ES-I3 (cell line): ENCODE measurements around the gene RABGAP1L.
"Not testable (repeated sequence)": the region's sequence is repeated elsewhere in the genome, so short reads cannot be mapped to it uniquely, and the experiment has no call there.

Experiments used
- H3K36me3 ChIP-seq: 2 replicates; pipeline ENCODE4 v1.6.1; 2013; ENCODE audit warnings: mild to moderate bottlenecking, low read length, control low read depth, moderate library complexity; ENCODE audit not compliant: insufficient read depth
- H3K4me1 ChIP-seq: 2 replicates; pipeline ENCODE4 v1.6.1; 2013; ENCODE audit warnings: mild to moderate bottlenecking, control low read depth, low read length; ENCODE audit not compliant: insufficient read depth
- H3K9ac ChIP-seq: 2 replicates; pipeline ENCODE4 v1.6.1; 2013; ENCODE audit warnings: low read depth, mild to moderate bottlenecking, low read length, moderate library complexity
- H3K9me3 ChIP-seq: 2 replicates; pipeline ENCODE4 v1.6.1; 2013; ENCODE audit warnings: mild to moderate bottlenecking, low read length, moderate library complexity; ENCODE audit not compliant: control insufficient read depth, insufficient read depth

The RABGAP1L gene

DNA sequence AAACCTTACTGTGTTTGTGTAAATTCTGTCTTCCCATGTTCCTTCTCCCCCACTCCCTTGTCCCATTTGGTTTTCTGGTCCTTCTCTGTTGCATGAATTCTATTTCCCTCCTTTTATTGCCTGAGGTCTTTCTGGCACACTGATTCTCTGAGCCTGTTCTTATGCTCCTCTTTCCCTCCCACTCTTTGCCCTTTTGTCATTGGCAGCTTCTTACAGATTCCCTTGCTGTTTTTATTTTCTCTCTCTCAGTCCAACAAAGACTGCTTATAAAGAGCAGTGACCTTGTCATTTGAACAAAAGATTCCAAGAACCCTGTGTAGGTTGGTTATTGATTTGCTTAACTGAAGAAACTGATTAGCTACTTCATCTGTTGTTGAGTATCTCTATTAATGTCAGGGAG is 338.2 kb downstream of the RABGAP1L start:
- H3K4me1 ChIP-seq: no peaks in the 10 kb centered on the region
- H3K36me3 ChIP-seq: no peaks in the 10 kb centered on the region
- H3K9me3 ChIP-seq: no peaks in the 10 kb centered on the region
- H3K9ac ChIP-seq: no peak overlapping the region

DNA sequence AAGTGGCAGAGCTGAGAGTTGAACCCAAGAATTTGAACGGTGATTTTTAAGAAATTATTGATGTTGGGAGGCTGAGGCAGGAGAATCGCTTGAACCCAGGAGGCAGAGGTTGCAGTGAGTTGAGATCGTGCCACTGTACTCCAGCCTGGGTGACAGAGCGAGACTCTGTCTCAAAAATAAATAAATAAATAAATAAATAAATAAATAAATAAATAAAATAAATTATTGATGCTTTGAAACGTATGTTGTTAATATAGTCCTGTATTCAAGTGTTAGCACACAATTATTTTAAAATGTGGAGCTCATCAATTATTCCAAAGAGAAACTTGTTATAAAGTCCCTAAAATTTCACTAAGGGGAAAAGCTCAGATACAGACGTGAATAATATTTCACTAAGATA is 357.4 kb downstream of the RABGAP1L start:
- not testable (repeated sequence) for H3K4me1 ChIP-seq, H3K9ac ChIP-seq, H3K36me3 ChIP-seq, H3K9me3 ChIP-seq

DNA sequence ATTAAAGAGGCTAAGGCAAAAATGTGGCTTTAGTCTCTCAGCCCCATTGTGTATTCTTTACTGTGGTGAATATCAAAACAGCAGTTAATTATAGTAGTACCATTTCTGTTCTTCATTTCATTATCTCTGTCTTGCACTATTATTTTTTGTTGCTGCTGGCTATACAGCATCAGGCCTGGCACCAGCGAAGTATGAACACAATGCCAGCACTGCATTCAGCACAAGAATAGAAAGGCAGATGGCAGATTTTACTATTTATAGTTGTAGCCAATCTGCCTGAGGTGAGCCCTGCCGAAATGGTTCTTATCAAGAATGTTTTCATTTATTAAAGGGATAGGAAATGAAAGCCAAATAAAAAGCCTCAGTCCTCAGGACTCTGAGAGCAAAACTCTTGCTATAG is 360.5 kb downstream of the RABGAP1L start:
- no peak overlapping the region for H3K9ac ChIP-seq
- no peaks in the 10 kb centered on the region for H3K4me1 ChIP-seq
- H3K36me3 ChIP-seq: no peaks in the 10 kb centered on the region
- H3K9me3 ChIP-seq: no peaks in the 10 kb centered on the region

DNA sequence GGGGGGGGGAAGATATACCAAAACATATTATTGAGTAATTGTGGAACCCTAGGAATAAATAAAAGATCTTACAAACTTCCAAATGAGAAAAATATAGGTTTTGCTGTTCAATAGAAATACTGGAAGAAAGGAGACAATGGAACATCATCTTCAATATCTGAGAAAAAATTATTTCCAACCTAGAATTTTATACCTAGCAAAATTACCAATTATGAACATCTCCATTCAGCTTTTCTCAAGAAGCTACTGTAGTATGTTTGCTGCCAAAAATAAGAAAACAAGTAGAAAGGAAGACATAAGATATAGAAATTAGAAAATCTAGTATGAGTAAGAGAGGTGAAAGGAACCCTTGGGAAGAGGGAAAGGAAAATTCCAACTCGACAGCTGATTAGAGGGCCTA is 372.4 kb downstream of the RABGAP1L start:
- no peaks in the 10 kb centered on the region for H3K4me1 ChIP-seq

DNA sequence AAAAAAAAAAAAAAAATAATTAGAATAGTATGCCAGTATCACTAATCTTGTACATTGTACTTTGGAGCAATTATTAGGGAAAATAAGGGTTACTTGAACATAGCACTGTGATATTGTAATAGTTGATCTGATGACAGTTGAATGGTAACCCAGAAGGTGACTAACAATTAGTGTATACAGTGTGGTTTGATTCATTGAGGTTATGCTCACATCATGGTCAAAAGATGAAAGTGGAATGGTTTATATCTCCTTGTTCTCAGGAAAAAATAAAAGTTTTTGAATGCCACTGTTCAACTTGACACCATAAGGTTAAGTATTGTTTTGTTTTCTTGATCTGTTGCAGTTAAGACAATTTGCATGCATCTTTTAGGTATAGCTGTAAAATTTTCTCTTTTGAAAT is 375.5 kb downstream of the RABGAP1L start:
- Histone ChIP-seq H3K36me3 (no peaks in the 10 kb centered on the region), H3K9me3 (no peaks in the 10 kb centered on the region), H3K4me1 (no peaks in the 10 kb centered on the region), H3K9ac (no peak overlapping the region)

More for the DNA sequence above, 372.4 kb downstream of the RABGAP1L start:
- Histone ChIP-seq H3K36me3 (no peaks in the 10 kb centered on the region), H3K9ac (no peak overlapping the region), H3K9me3 (no peaks in the 10 kb centered on the region)

- no peaks in the 10 kb centered on the region for H3K4me1 ChIP-seq
Observed at GRCh38 chr1:174535207-174535606, 375.9 kb downstream of the RABGAP1L start.

DNA sequence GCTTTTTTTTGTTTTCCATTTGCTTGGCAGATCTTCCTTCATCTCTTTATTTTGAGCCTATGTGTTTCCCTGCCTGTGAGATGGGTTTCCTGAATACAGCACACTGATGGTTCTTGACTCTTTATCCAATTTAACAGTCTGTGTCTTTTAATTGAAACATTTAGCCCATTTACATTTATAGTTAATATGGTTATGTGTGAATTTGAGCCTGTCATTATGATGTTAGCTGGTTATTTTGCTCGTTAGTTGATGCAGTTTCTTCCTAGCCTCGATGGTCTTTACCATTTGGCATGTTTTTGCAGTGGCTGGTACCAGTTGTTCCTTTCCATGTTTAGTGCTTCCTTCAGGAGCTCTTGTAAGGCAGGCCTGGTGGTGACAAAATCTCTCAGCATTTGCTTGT is 384.1 kb downstream of the RABGAP1L start:
- not testable (repeated sequence) for H3K4me1 ChIP-seq, H3K36me3 ChIP-seq, H3K9ac ChIP-seq, H3K9me3 ChIP-seq

More at GRCh38 chr1:174535207-174535606, 375.9 kb downstream of the RABGAP1L start:
- Histone ChIP-seq H3K9ac (no peak overlapping the region), H3K9me3 (no peaks in the 10 kb centered on the region), H3K36me3 (no peaks in the 10 kb centered on the region)

DNA sequence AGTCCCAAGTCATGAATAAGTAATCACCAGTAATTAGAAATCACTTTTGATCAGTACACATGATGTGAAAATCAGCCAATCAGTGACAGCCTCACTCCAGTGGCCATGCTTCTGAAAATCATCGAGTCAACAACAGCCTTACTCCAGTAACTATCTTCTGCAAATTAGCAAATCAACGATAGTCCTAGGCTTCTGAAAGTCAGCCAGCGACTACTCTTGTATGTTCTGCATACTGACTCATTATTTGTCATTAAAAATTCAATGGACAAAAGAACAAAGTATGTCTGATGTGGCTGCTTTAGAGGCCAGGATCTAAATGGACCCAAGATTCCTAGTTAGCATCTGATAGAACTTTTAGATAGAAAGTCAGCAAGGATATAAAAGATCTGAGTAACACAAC is 391.0 kb downstream of the RABGAP1L start:
- H3K9me3 ChIP-seq: no peaks in the 10 kb centered on the region
- no peaks in the 10 kb centered on the region for H3K36me3 ChIP-seq
- no peak overlapping the region for H3K9ac ChIP-seq
- H3K4me1 ChIP-seq: no peaks in the 10 kb centered on the region

DNA sequence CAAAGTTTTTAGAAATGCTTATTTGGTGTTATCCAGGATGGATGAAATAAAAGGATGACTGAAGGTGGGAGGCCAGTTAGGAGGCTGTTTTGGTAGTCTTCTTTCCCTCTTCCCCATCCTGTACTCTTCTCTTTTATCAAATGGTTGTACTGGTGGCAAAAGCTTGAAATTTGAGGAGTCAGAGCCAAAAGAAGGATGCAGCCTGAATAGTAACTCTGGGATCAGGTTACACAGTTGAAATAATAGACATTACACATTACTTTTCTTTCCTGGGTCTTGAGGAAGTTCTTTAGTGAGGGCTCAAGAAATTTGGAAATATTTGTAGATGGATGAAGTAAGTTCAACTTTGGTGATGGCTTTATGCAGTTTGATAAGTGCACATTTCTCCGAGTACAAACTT is 397.1 kb downstream of the RABGAP1L start:
- Histone ChIP-seq H3K36me3 (no peaks in the 10 kb centered on the region), H3K4me1 (no peaks in the 10 kb centered on the region), H3K9ac (no peak overlapping the region), H3K9me3 (no peaks in the 10 kb centered on the region)

GRCh38 chr1:174568551-174568950 is 409.2 kb downstream of the RABGAP1L start:
- peaks cover 7% of the 10 kb centered on the region; the same call in 1 of the 2 replicates for H3K4me1 ChIP-seq
- no peak overlapping the region for H3K9ac ChIP-seq
- no peaks in the 10 kb centered on the region for H3K36me3 ChIP-seq
- H3K9me3 ChIP-seq: no peaks in the 10 kb centered on the region

DNA sequence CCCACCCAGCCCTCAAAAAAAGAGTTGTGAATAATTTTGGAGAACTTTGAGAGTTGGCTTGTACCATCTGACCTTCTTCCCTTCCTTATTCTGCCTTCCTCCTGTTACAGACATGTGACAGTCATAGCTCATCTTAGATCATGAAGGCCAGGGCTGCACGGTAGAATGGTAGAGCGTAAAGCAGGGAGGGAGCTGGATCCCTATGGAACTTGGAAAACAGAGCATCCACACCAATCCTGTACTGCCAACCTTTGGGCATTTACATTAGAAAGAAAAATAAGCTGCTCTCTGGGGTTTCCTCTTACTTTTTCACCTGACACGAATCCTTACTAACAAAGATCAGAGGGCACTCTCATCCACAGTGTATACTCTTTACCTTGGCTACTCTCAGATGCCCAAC is 409.9 kb downstream of the RABGAP1L start:
- Histone ChIP-seq H3K4me1 (peaks cover 7% of the 10 kb centered on the region; the same call in 1 of the 2 replicates), H3K9ac (no peak overlapping the region), H3K36me3 (no peaks in the 10 kb centered on the region), H3K9me3 (no peaks in the 10 kb centered on the region)

- H3K9me3 ChIP-seq: peaks cover 3% of the 10 kb centered on the region
- peaks cover 7% of the 10 kb centered on the region; the same call in 1 of the 2 replicates for H3K4me1 ChIP-seq
- no peaks in the 10 kb centered on the region for H3K36me3 ChIP-seq
- H3K9ac ChIP-seq: no peak overlapping the region
Observed at GRCh38 chr1:174572771-174573170, 413.5 kb downstream of the RABGAP1L start.

DNA sequence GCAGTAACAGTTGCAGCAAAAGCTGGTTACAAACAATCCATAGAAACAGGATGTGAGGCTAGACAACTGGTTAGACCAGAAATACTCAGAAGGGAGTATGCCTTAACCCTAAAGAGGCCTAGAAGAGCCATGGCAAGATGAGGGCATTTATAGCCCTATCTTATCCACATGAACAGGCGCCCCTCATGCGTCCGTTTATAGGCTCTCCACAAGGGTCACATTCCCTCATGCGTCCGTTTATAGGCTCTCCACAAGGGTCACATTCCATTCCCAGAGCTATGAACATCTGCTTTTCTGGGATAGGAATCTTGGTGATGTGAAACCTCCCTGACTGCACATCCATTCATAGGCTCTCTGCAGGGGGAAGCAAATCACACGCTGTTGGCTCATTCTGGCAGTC is 416.8 kb downstream of the RABGAP1L start:
- not testable (repeated sequence) for H3K9ac ChIP-seq, H3K9me3 ChIP-seq, H3K36me3 ChIP-seq, H3K4me1 ChIP-seq

DNA sequence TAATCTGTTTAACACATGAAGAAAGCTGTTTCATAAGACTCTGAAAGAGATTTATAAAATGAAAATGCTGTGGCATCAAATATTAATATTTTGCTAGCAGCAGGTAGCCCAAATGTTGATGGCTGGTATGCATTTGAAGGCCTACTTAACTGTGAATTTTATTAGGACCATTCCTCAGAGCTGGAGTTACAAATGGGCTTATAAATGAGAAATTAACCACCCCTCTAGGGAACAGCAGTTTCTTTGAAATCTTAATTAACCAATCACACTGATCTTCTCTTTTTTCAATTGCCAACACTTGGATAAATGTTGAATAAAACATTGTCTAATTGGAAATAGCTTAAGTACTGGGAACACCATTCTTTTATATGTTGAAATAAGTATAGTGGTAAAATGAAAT is 418.4 kb downstream of the RABGAP1L start:
- H3K9ac ChIP-seq: no peak overlapping the region
- no peaks in the 10 kb centered on the region for H3K4me1 ChIP-seq
- no peaks in the 10 kb centered on the region for H3K36me3 ChIP-seq
- H3K9me3 ChIP-seq: peaks cover 3% of the 10 kb centered on the region

DNA sequence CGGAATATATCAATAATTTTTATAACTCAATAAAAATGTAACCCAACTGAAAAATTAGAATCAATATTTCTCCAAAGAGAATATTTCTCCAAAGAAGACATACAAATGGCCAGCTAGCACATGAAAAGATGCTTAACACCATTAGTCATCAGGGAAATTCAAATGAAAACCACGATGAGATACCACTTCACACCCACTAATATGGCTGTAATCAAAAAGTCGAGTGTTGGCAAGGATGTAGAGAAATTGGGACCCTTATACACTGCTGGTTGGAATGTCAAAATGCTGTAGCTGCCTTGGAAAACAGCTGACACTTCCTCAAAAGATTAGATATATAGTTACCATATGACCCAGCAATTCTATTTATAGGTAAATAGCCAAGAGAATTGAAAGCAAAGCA is 421.5 kb downstream of the RABGAP1L start:
- Histone ChIP-seq H3K36me3 (no peaks in the 10 kb centered on the region), H3K9ac (no peak overlapping the region), H3K4me1 (no peaks in the 10 kb centered on the region), H3K9me3 (peaks cover 3% of the 10 kb centered on the region)

DNA sequence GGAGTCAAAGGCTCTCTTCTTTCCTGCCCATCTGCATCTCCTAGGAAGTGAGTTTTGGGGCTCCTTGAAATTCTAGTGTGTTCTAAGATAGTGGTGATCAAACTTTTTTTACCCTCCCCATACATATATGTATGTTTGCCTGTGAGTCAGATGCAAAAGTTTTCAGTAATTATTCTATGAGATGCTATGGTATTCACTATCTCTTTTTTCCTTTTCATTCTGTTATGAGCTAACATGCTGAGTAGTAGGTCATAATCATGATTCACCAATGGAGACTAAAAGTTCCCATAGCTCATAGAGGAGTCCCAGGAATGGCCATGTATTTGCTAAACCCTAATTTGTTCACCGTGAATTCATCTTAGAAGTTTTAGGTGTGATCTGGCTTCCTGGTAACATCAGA is 424.0 kb downstream of the RABGAP1L start:
- no peak overlapping the region for H3K9ac ChIP-seq
- H3K36me3 ChIP-seq: no peaks in the 10 kb centered on the region
- H3K9me3 ChIP-seq: no peaks in the 10 kb centered on the region

More for the DNA sequence above, 424.0 kb downstream of the RABGAP1L start:
- no peaks in the 10 kb centered on the region for H3K4me1 ChIP-seq
